Chondrocyte (in vitro differentiated cells): Measurements from ENCODE around the gene RAB7B. TPM values are rescaled to one million over a fixed set of nuclear protein-coding genes. Genes with fewer than 3 reads are reported as not detected.

Source experiments
- DNase-seq: peaks from one replicate; pipeline ENCODE4 v3.0.0; 2021; ENCODE audit warnings: mixed read lengths, low spot score
- H3K27ac Mint-ChIP-seq: one replicate; pipeline ENCODE4 v1.8.0; 2021; ENCODE audit warnings: mild to moderate bottlenecking, moderate library complexity, mixed read lengths; ENCODE audit not compliant: unreplicated experiment
- H3K27me3 Mint-ChIP-seq: 2 replicates; pipeline ENCODE4 v1.8.0; 2021; ENCODE audit warnings: low read depth, mixed read lengths
- H3K36me3 Mint-ChIP-seq: 2 replicates; pipeline ENCODE4 v1.8.0; 2021; ENCODE audit warnings: low read depth, mixed read lengths
- H3K4me1 Mint-ChIP-seq: 2 replicates; pipeline ENCODE4 v1.8.0; 2021; ENCODE audit warnings: low read depth, mild to moderate bottlenecking, mixed read lengths
- H3K4me3 Mint-ChIP-seq: one replicate; pipeline ENCODE4 v1.8.0; 2021; ENCODE audit warnings: mild to moderate bottlenecking, moderate library complexity, mixed read lengths; ENCODE audit not compliant: unreplicated experiment
- H3K9me3 Mint-ChIP-seq: 2 replicates; pipeline ENCODE4 v1.8.0; 2021; ENCODE audit warnings: low read depth, mixed read lengths
- CTCF ChIP-seq: fragments of 200-600 bp; sonication (generic); IDR thresholded peaks from 2 replicates; pipeline ENCODE4 v1.5.0; 2021; ENCODE audit warnings: antibody characterized with exemption, mild to moderate bottlenecking, moderate library complexity
- total RNA-seq: library from RNA; stranded (reverse); gene quantifications from 3 replicates; pipeline ENCODE4 v1.2.1, GENCODE V29; 2021

RAB7B gene
- total RNA-seq, 1 donor from 2014 or later = 4.5 TPM

- H3K27ac Mint-ChIP-seq = no peak overlapping the region
- H3K9me3 Mint-ChIP-seq = no peaks in the 10 kb centered on the region
- peak; percentile 48 for DNase-seq
- H3K27me3 Mint-ChIP-seq = no peaks in the 10 kb centered on the region
- no peaks in the 10 kb centered on the region for H3K36me3 Mint-ChIP-seq
- H3K4me1 Mint-ChIP-seq = no peaks in the 10 kb centered on the region
- H3K4me3 Mint-ChIP-seq = no peak overlapping the region
- TF ChIP-seq CTCF = no peak
Observed at GRCh38 chr1:205927247-205927646, 75.9 kb downstream of the RAB7B start.

Other genes starting within 250 kb of the RAB7B start
- 17.6 to 27.4 TPM (median 25.5 TPM) in 3 replicates for gene RAB29, start 227.9 kb downstream of the RAB7B start, total RNA-seq
- 21.8 to 23.6 TPM (median 23.5 TPM) in 3 replicates for gene SLC41A1, start 190.2 kb downstream of the RAB7B start, total RNA-seq
- gene PM20D1, start 153.3 kb downstream of the RAB7B start, total RNA-seq = not detected in 3 replicates
- gene SLC26A9, start 59.9 kb downstream of the RAB7B start, total RNA-seq = not detected in 3 replicates
- not detected in 3 replicates for gene CTSE, start 20.5 kb upstream of the RAB7B start, total RNA-seq
- not detected in 3 replicates for gene RHEX, start 49.8 kb upstream of the RAB7B start, total RNA-seq
- not detected in 3 replicates for gene AVPR1B, start 114.0 kb upstream of the RAB7B start, total RNA-seq
- gene FAM72A, start 199.4 kb upstream of the RAB7B start, total RNA-seq = 1.9 to 3.3 TPM (median 2.3 TPM) in 3 replicates
- gene SRGAP2, start 200.1 kb upstream of the RAB7B start, total RNA-seq = 43.0 to 65.2 TPM (median 50.4 TPM) in 3 replicates